HepG2 (cell line): ENCODE measurements around the gene GSDME. TPM values are rescaled to one million over a fixed set of nuclear protein-coding genes. Genes with fewer than 3 reads are reported as not detected.

Experiments
- DDIT3 ChIP-seq: sonication (generic); formaldehyde crosslinking; IDR thresholded peaks from 2 replicates; pipeline ENCODE4 v1.4.0; 2020; ENCODE audit warnings: mild to moderate bottlenecking, missing genetic modification reagents
- MAFF ChIP-seq: IDR thresholded peaks from 2 replicates; pipeline ENCODE4 v1.6.1; 2011; ENCODE audit warnings: low read depth, low read length, improper control_type of control experiment
- MAZ ChIP-seq, 2 experiments: sonication (generic) in 1 of 2; formaldehyde crosslinking in 1 of 2; IDR thresholded peaks; 2 replicates each; pipeline versions ENCODE4 v1.5.0 to v1.6.1; 2012 to 2020; ENCODE audit warnings: low read depth in 2 of 2, mild to moderate bottlenecking in 2 of 2, borderline replicate concordance in 1 of 2, improper control_type of control experiment in 1 of 2, low read length in 1 of 2, missing genetic modification reagents in 1 of 2, moderate library complexity in 1 of 2
- POLR2G ChIP-seq: fragments of 200-400 bp; formaldehyde crosslinking; IDR thresholded peaks from 2 replicates; pipeline ENCODE4 v1.6.1; 2018; ENCODE audit warnings: mild to moderate bottlenecking, low read depth, low read length, moderate library complexity
- REST ChIP-seq, 2 experiments: IDR thresholded peaks; 2 replicates each; pipeline ENCODE4 v1.6.1; 2011 to 2012; ENCODE audit warnings: low read length in 2 of 2, borderline replicate concordance in 1 of 2, low read depth in 1 of 2, mild to moderate bottlenecking in 1 of 2, moderate library complexity in 1 of 2
- SIN3B ChIP-seq: fragments of 150-350 bp; IDR thresholded peaks from 2 replicates; pipeline ENCODE4 v1.6.1; 2014; ENCODE audit warnings: low read length
- SRF ChIP-seq: IDR thresholded peaks from 2 replicates; pipeline ENCODE4 v1.6.1; 2011; ENCODE audit warnings: mild to moderate bottlenecking, low read depth, low read length, moderate library complexity
- TCF7L2 ChIP-seq: IDR thresholded peaks from 2 replicates; pipeline ENCODE4 v1.6.1; 2011; ENCODE audit warnings: mild to moderate bottlenecking, low read depth, low read length, moderate library complexity
- TP53 ChIP-seq: sonication (generic); formaldehyde crosslinking; conservative IDR thresholded peaks from 2 replicates; pipeline ENCODE4 v1.4.0; 2020; ENCODE audit warnings: missing genetic modification reagents
- ZNF205 ChIP-seq: IDR thresholded peaks from 2 replicates; pipeline ENCODE4 v1.6.1; 2018; ENCODE audit warnings: missing biosample characterization, missing genetic modification reagents
- ZNF724P ChIP-seq: sonication (generic); formaldehyde crosslinking; IDR thresholded peaks from 2 replicates; pipeline ENCODE4 v1.8.0; 2022; ENCODE audit warnings: missing genetic modification reagents, borderline replicate concordance
- ZNF777 ChIP-seq: sonication (generic); formaldehyde crosslinking; IDR thresholded peaks from 2 replicates; pipeline ENCODE4 v1.4.0; 2020; ENCODE audit warnings: missing genetic modification reagents
- ZNF792 ChIP-seq: IDR thresholded peaks from 2 replicates; pipeline ENCODE4 v1.6.1; 2016
- polyA plus RNA-seq, 8 experiments: library from polyadenylated mRNA; depleted of rRNA in 3 of 8; stranded (reverse) in 7 of 8; unstranded in 1 of 8; fragments of >200 nt; fragmentation: Illumina TruSeq in 4 of 8; extraction: Trizol in 4 of 8; gene quantifications; 2 replicates each; pipeline versions ENCODE4 v1.2.1 to v1.2.3, GENCODE V29; 2011 to 2016; ENCODE audit warnings: low read depth in 4 of 8, missing spikeins in 1 of 8, mixed read lengths in 1 of 8; ENCODE audit not compliant: insufficient read depth in 1 of 8
- total RNA-seq, 5 experiments: library from RNA; depleted of rRNA; stranded (reverse); fragments of >200 nt; fragmentation: Illumina TruSeq; extraction: Trizol; gene quantifications; 2 replicates each; pipeline ENCODE4 v1.2.3, GENCODE V29; 2016; ENCODE audit warnings: low read depth in 1 of 5
- TF ChIP-seq, protein P1 (sequence below): sonication (generic); formaldehyde crosslinking; IDR thresholded peaks from 2 replicates; pipeline ENCODE4 v1.5.1; 2020; ENCODE audit warnings: mild to moderate bottlenecking, missing genetic modification reagents, moderate library complexity
- TF ChIP-seq, protein P2 (sequence below): sonication (generic); formaldehyde crosslinking; IDR thresholded peaks from 2 replicates; pipeline ENCODE4 v1.5.0; 2020; ENCODE audit warnings: mild to moderate bottlenecking, missing genetic modification reagents, borderline replicate concordance
- TF ChIP-seq, protein P3 (sequence below): IDR thresholded peaks from 2 replicates; pipeline ENCODE4 v1.6.1; 2016

Gene GSDME
- total and polyA plus RNA-seq, 2 of the 13 experiments (the other 11 are each of a cell fraction or from before 2014, with no cell fraction given), result 19.2 to 28.2 TPM

DNA sequence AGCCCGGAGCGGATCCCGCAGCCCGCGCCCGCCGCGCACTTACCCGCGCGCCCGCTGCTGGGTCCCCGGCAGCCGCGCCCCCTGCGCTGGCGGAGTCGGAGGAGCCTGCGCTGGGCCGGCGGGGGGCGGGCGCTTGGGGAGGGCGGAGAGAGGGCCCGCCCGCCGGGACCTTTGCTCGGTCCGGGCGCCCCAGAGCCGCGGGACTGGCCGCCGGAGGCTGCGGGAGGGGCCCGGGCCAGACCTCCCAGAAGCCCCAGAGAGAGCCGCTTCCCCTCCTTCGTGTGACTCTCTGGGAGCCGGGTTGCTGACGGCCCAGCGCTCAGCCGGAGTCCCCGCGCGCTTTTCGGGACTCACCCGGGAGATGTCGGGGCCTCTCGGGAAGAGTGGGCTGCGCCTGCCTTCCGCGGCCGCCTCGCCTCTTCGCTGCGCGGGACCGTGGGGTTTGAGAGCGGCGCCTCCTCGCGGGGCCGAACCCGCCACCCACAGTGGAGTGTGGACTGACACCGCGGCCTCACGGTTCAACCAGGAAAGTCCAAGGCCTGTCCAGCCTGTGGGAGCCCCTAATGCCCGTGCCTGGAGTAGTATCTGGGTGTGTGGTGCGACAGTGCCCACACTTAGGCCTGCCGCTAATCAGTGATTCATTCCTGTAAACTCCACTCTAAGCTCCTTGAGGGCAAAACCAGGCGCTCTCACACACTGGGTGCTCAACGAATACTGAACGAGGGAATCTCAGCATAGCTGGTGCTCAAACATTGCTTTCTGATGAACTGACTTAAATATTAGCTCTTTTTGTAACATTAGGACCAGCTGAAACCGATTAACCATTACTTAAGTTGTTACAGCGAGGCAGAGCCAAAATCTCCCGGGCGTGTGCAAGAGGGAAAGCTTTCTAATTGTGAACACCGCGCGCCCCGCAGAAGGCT, at the start of gene GSDME (continued):
- TF ChIP-seq, protein P1, sequence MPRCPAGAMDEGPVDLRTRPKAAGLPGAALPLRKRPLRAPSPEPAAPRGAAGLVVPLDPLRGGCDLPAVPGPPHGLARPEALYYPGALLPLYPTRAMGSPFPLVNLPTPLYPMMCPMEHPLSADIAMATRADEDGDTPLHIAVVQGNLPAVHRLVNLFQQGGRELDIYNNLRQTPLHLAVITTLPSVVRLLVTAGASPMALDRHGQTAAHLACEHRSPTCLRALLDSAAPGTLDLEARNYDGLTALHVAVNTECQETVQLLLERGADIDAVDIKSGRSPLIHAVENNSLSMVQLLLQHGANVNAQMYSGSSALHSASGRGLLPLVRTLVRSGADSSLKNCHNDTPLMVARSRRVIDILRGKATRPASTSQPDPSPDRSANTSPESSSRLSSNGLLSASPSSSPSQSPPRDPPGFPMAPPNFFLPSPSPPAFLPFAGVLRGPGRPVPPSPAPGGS (CRISPR knock-in tag), result peak; percentile 20; the same call in 1 of the 2 replicates
- no peak for TF ChIP-seq SRF
- no peak for TF ChIP-seq TCF7L2
- TF ChIP-seq MAFF, result no peak
- TF ChIP-seq ZNF792, result no peak
- TF ChIP-seq, protein P2, sequence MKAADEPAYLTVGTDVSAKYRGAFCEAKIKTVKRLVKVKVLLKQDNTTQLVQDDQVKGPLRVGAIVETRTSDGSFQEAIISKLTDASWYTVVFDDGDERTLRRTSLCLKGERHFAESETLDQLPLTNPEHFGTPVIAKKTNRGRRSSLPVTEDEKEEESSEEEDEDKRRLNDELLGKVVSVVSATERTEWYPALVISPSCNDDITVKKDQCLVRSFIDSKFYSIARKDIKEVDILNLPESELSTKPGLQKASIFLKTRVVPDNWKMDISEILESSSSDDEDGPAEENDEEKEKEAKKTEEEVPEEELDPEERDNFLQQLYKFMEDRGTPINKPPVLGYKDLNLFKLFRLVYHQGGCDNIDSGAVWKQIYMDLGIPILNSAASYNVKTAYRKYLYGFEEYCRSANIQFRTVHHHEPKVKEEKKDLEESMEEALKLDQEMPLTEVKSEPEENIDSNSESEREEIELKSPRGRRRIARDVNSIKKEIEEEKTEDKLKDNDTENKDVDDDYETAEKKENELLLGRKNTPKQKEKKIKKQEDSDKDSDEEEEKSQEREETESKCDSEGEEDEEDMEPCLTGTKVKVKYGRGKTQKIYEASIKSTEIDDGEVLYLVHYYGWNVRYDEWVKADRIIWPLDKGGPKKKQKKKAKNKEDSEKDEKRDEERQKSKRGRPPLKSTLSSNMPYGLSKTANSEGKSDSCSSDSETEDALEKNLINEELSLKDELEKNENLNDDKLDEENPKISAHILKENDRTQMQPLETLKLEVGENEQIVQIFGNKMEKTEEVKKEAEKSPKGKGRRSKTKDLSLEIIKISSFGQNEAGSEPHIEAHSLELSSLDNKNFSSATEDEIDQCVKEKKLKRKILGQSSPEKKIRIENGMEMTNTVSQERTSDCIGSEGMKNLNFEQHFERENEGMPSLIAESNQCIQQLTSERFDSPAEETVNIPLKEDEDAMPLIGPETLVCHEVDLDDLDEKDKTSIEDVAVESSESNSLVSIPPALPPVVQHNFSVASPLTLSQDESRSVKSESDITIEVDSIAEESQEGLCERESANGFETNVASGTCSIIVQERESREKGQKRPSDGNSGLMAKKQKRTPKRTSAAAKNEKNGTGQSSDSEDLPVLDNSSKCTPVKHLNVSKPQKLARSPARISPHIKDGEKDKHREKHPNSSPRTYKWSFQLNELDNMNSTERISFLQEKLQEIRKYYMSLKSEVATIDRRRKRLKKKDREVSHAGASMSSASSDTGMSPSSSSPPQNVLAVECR (CRISPR knock-in tag), result peak; percentile 56; the same call in 1 of the 2 replicates
- TF ChIP-seq ZNF205 (CRISPR knock-in tag), result no peak
- TF ChIP-seq SIN3B, result no peak
- 0 out of 4 replicates have a peak, but pooled peaks of 1 of the 2 experiments have one; percentile 21 for TF ChIP-seq REST (IDR thresholded peaks at IDR 0.05; ENCODE audit: borderline replicate concordance in 1 of 2, low read depth in 1 of 2, low read length in 2 of 2)
- TF ChIP-seq TP53 (CRISPR knock-in tag), result no peak
- no peak for TF ChIP-seq DDIT3 (CRISPR knock-in tag)
- TF ChIP-seq, protein P3, sequence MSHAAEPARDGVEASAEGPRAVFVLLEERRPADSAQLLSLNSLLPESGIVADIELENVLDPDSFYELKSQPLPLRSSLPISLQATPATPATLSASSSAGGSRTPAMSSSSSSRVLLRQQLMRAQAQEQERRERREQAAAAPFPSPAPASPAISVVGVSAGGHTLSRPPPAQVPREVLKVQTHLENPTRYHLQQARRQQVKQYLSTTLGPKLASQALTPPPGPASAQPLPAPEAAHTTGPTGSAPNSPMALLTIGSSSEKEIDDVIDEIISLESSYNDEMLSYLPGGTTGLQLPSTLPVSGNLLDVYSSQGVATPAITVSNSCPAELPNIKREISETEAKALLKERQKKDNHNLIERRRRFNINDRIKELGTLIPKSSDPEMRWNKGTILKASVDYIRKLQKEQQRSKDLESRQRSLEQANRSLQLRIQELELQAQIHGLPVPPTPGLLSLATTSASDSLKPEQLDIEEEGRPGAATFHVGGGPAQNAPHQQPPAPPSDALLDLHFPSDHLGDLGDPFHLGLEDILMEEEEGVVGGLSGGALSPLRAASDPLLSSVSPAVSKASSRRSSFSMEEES (CRISPR knock-in tag), result no peak
- peak; percentile 85; the same call in 1 of the 2 replicates for TF ChIP-seq POLR2G
- 0 out of 2 replicates have a peak, but pooled peaks have one; percentile 12 for TF ChIP-seq MAZ (IDR thresholded peaks at IDR 0.05; ENCODE audit: borderline replicate concordance, low read depth, low read length)
- peak; percentile 20; the same call in 1 of the 2 replicates for TF ChIP-seq MAZ (CRISPR knock-in tag; IDR thresholded peaks at IDR 0.05; ENCODE audit: low read depth)
- no peak for TF ChIP-seq ZNF724P (CRISPR knock-in tag)
- no peak for TF ChIP-seq ZNF777 (CRISPR knock-in tag)
